Heart left ventricle (tissue), 16 donors: ENCODE results near the gene OTOA. TPM values are rescaled to one million over a fixed set of nuclear protein-coding genes. Genes with fewer than 3 reads are reported as not detected.

Experiments used
- ATAC-seq, 4 donors: fragments of 200-7000 bp; cut with Tn5 transposase; one replicate each; pipeline ENCODE4 v1.9.1; 2020 to 2022; ENCODE audit warnings: moderate library complexity in 4 of 4, mild to moderate bottlenecking in 3 of 4, moderate number of reproducible peaks in 1 of 4
- DNase-seq, 5 donors: peaks; one replicate each; pipeline ENCODE4 v3.0.0-alpha.2; 2020
- H3K27ac ChIP-seq, 12 donors: fragments of 200-600 bp; sonication (generic) in 4 of 12; one replicate each; pipeline versions ENCODE4 v1.5.0 to v1.8.0; 2016 to 2022; ENCODE audit warnings: mild to moderate bottlenecking in 2 of 12
- H3K27me3 ChIP-seq, 9 donors: fragments of 200-600 bp; sonication (generic) in 2 of 9; one replicate each; pipeline versions ENCODE4 v1.5.1 to v1.8.0; 2016 to 2022; ENCODE audit warnings: mild to moderate bottlenecking in 3 of 9
- H3K36me3 ChIP-seq, 9 donors: fragments of 200-600 bp; sonication (generic) in 2 of 9; one replicate each; pipeline versions ENCODE4 v1.5.0 to v1.8.0; 2018 to 2022; ENCODE audit warnings: mild to moderate bottlenecking in 2 of 9
- H3K4me1 ChIP-seq, 12 donors: fragments of 200-600 bp; sonication (generic) in 4 of 12; one replicate each; pipeline versions ENCODE4 v1.5.0 to v1.8.0; 2016 to 2022; ENCODE audit warnings: mild to moderate bottlenecking in 3 of 12
- H3K4me3 ChIP-seq, 12 donors: fragments of 200-600 bp; sonication (generic) in 4 of 12; one replicate each; pipeline versions ENCODE4 v1.5.0 to v1.8.0; 2017 to 2022; ENCODE audit warnings: mild to moderate bottlenecking in 9 of 12, moderate library complexity in 4 of 12
- H3K9me3 ChIP-seq, 12 donors: fragments of 200-600 bp; sonication (generic) in 4 of 12; one replicate each; pipeline versions ENCODE4 v1.5.0 to v1.8.0; 2016 to 2022; ENCODE audit warnings: mild to moderate bottlenecking in 1 of 12
- CTCF ChIP-seq, 12 donors: fragments of 200-600 bp; sonication (generic) in 4 of 12; IDR thresholded peaks; one replicate each; pipeline versions ENCODE4 v1.5.0 to v1.8.0; 2018 to 2022; ENCODE audit warnings: antibody characterized with exemption in 12 of 12, mild to moderate bottlenecking in 5 of 12
- POLR2A ChIP-seq, 2 donors: fragments of 450-650 bp; IDR thresholded peaks; one replicate each; pipeline ENCODE4 v1.6.1; 2017; ENCODE audit warnings: antibody characterized with exemption in 2 of 2, mild to moderate bottlenecking in 2 of 2, moderate library complexity in 2 of 2
- WGBS, 4 donors: extraction: QIAGEN DNeasy Blood & Tissue Kit in 2 of 4; methylation state at CpG; one replicate each; pipeline versions ENCODE4 v1.1.5 to v1.1.7; 2013 to 2018; 5-methylcytosine and 5-hydroxymethylcytosine counted together
- intact Hi-C, 10 donors: fragments of 100-400 bp; cut with DNase I; formaldehyde crosslinking; loops; one replicate each; pipeline versions ENCODE4 v1.11.1 to v1.14.2; 2022
- polyA plus RNA-seq, 2 donors: library from polyadenylated mRNA; stranded (reverse); fragments of 200-250 nt; gene quantifications; one replicate each; pipeline ENCODE4 v1.2.3, GENCODE V29; 2013
- total RNA-seq, 9 donors: library from RNA; depleted of rRNA in 2 of 9; stranded (reverse); fragments of >200 nt in 2 of 9; fragmentation: NEBNext Ultra II Directional in 3 of 9; extraction: Animal tissue kit (Norgen Biotek cat#: 25700) in 3 of 9; gene quantifications; one replicate each; pipeline versions ENCODE4 v1.1.0 to v1.2.4, GENCODE V29; 2016 to 2023
- donor health status: ischemic (EF 13 %, LVEDD 7.1; RV severe dilation, severe dysfunction).
- donor health status: healthy with polysubstance abuse.
- donor health status: DM: no; HTN: yes; CAD: no.
- donor health status: DM: no; HTN: no; CAD: no.
- donor health status: ischemic (EF 25% LVEDD 6.9; RV normal size, moderate dysfunction).
- donor health status: ischemic (EF 25% LVEDD 5.7; RV mildly dilated, moderate dysfunction).
- donor health status: healthy.
- donor health status: DM: yes; HTN: yes; CAD: no.
- donor health status: ischemic (EF 35%, LVEDD 5.7; RV mildly dilated, moderate dysfunction).
- donor health status: nonischemic (EF 11% LVEDD 7.7; RV severe dilation, severe dysfunction).
- donor health status: DM: yes; HTN: yes; CAD: no.
- donor health status: PGD.
- donor health status: ischemic (EF 29% LVEDD 5.4; RV normal size, mild dysfunction).
- donor health status: nonischemic (EF 23%, LVEDD 6.1; RV moderate dilation, normal function).

The OTOA gene
- total and polyA plus RNA-seq, 11 donors = 0.03 to 0.41 (median 0.27) TPM; not detected in 7

DNA sequence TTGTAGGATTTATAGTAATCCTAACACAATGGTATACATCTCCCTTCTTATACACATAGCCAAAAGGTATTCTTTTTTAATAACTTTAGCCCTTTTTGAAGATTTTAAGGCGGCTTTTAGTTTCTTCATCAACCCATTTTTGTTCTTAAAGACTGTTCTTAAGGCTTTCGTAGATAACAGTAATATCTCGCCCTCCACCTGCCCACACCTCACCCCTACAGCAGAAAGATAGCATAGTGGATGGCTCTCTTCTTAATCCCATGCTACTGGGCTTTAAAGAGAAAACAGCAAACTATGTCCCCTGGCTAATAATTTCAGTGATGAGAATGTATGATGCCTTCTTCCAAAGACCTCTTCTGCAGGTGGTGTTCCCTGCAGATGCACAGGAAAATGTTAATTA lies 20.0 kb upstream of the OTOA start:
- TF ChIP-seq POLR2A (IDR thresholded peaks at IDR 0.05) (no peak), CTCF (IDR thresholded peaks at IDR 0.05) (no peak)
- H3K4me3 ChIP-seq = no peak overlapping the region
- H3K4me1 ChIP-seq = peaks cover 0 to 82% (median 19%) of the 10 kb centered on the region in 12 donors
- no peak for DNase-seq
- intact Hi-C loops = loop anchor here in 4 of 10 donors (5.0 kb wide), 3 partner anchors 41 to 61 kb away; partner anchors contain the start of gene METTL9 (in 1 of the 4)
- H3K36me3 ChIP-seq = peaks cover 0 to 50% (median 0%) of the 10 kb centered on the region in 9 donors
- 95 to 99% (median 97%) methylated on average over 3 of the region's 3 CpGs for WGBS, 4 donors
- ATAC-seq = no peak
- H3K27ac ChIP-seq = no peak overlapping the region
- H3K9me3 ChIP-seq = no peaks in the 10 kb centered on the region
- H3K27me3 ChIP-seq = no peaks in the 10 kb centered on the region

DNA sequence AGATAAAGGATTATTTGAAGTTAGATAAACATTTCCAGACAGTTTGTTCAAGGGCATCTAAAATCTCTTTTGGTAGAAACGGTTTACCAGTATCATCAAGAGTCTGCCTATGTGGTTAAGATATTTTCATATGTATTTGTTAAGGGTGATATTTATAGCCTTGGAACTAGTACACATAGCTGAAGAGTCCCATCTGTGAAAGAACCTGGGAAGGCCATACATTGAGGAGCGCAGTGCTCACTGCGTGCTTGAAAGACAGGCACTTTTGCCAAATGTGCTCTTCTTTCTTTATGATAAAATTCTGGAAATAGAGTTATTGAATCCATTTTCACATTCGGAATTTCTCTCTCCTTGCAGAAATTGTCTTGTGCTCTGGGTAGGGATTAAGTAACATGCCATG lies 19.1 kb upstream of the OTOA start:
- DNase-seq (no peak), ATAC-seq (no peak)
- Histone ChIP-seq H3K4me1 (peaks cover 0 to 84% (median 19%) of the 10 kb centered on the region in 12 donors), H3K4me3 (peak overlapping the region in 6 of 12 donors; percentile 30 to 51 (median 39)), H3K9me3 (no peaks in the 10 kb centered on the region), H3K27ac (peak overlapping the region in 11 of 12 donors; percentile 20 to 94 (median 71)), H3K27me3 (no peaks in the 10 kb centered on the region), H3K36me3 (peaks cover 0 to 52% (median 0%) of the 10 kb centered on the region in 9 donors)
- 76 to 79% (median 77%) methylated on average over 4 of the region's 4 CpGs for WGBS, 4 donors
- intact Hi-C loops = loop anchor here in 4 of 10 donors (5.0 kb wide), 3 partner anchors 42 to 62 kb away; partner anchors contain the start of gene METTL9 (in 1 of the 4)
- TF ChIP-seq POLR2A (IDR thresholded peaks at IDR 0.05) (no peak), CTCF (IDR thresholded peaks at IDR 0.05) (no peak)

GRCh38 chr16:21645261-21645721 lies 18.5 kb upstream of the OTOA start:
- no peaks in the 10 kb centered on the region for H3K27me3 ChIP-seq
- H3K27ac ChIP-seq = peak overlapping the region; percentile 20 to 94 (median 68)
- TF ChIP-seq POLR2A (IDR thresholded peaks at IDR 0.05) (no peak), CTCF (IDR thresholded peaks at IDR 0.05) (no peak)
- intact Hi-C loops = no loop called here
- H3K9me3 ChIP-seq = no peaks in the 10 kb centered on the region
- peak overlapping the region in 11 of 12 donors; percentile 9 to 51 (median 35) for H3K4me3 ChIP-seq
- ATAC-seq (peak in 3 of 4 donors; percentile 54 to 61 (median 59)), DNase-seq (no peak)
- H3K36me3 ChIP-seq = peaks cover 0 to 52% (median 0%) of the 10 kb centered on the region in 9 donors
- WGBS, 4 donors = 58 to 68% (median 60%) methylated on average over 9 of the region's 9 CpGs
- H3K4me1 ChIP-seq = peaks cover 0 to 88% (median 19%) of the 10 kb centered on the region in 12 donors

GRCh38 chr16:21646091-21646490 lies 17.7 kb upstream of the OTOA start:
- peaks cover 0 to 52% (median 0%) of the 10 kb centered on the region in 9 donors for H3K36me3 ChIP-seq
- H3K4me3 ChIP-seq = peak overlapping the region in 11 of 12 donors; percentile 9 to 51 (median 35)
- no peak for DNase-seq
- WGBS, 4 donors = 37 to 57% (median 42%) methylated on average over 5 of the region's 5 CpGs
- no peaks in the 10 kb centered on the region for H3K9me3 ChIP-seq
- peak in 2 of 4 donors; percentile 49 to 55 for ATAC-seq
- TF ChIP-seq CTCF (IDR thresholded peaks at IDR 0.05) = no peak
- intact Hi-C loops = no loop called here
- peaks cover 0 to 86% (median 19%) of the 10 kb centered on the region in 12 donors for H3K4me1 ChIP-seq
- H3K27me3 ChIP-seq = no peaks in the 10 kb centered on the region
- peak overlapping the region; percentile 34 to 94 (median 68) for H3K27ac ChIP-seq
